DMS114 treated with DMSO at 0.1 percent for 48 hours (cell line): ENCODE measurements around the gene BABAM2.
"Not testable (repeated sequence)": the region's sequence is repeated elsewhere in the genome, so short reads cannot be mapped to it uniquely, and the experiment has no call there.

ENCODE experiments used
- DNase-seq: peaks from one replicate; lab custom pipeline; 2025; ENCODE audit not compliant: unreplicated experiment; lab: John Stamatoyannopoulos, UW

Gene BABAM2

DNA sequence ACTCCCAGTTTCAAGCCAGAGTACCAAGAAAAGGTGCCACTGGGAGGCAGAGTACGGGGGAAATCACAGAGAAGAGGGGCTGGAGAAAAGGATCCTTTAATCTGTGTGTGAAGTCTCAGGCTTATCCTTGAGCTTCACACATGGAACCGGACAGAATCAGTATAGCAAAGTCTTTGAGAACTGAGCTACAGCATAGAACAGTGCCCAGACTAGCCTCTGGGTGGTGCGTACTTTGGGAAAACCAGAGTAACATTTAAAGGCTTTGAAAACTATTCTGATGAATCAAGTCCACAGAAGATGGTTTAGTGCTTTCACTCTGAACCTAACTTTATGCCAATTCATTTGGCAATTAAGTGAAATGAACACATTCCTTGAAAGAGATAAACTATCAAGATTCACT lies 83.1 kb downstream of the BABAM2 start:
- no peak for DNase-seq

GRCh38 chr2:27976308-27976707 lies 85.8 kb downstream of the BABAM2 start:
- DNase-seq = no peak

DNA sequence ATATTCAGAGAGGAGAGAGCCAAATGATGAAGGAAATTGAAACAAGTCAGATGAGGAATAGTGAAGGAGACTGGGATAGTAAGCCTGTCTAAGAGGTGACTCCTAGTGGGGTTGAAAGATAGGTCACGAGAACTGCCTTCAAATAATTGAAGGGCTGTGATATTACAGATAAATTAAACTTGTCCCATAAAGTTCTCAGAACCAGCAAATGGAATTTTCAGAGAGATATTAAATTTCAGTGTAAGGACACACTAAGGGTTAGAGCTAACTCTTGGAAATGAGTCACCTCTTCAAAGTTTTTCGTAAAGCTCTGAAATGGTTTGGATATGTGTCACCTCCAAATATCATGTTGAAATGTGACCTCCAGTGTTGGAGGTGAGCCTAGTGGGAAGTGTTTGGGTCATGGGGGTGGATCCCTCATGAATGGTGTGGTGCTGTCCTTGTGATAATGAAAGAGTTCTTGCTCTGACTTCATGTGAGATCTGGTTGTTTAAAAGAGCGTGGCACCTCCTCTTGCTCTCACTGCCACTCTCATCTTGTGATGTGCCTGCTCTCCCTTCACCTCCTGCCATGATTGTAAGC lies 87.3 kb downstream of the BABAM2 start:
- DNase-seq = no peak

- DNase-seq = not testable (repeated sequence)
Observed at GRCh38 chr2:27978761-27979160, 88.2 kb downstream of the BABAM2 start.

- DNase-seq = no peak
Observed at GRCh38 chr2:27980242-27980641, 89.7 kb downstream of the BABAM2 start.

- DNase-seq = no peak
Observed at GRCh38 chr2:27984153-27984552, 93.6 kb downstream of the BABAM2 start.

DNA sequence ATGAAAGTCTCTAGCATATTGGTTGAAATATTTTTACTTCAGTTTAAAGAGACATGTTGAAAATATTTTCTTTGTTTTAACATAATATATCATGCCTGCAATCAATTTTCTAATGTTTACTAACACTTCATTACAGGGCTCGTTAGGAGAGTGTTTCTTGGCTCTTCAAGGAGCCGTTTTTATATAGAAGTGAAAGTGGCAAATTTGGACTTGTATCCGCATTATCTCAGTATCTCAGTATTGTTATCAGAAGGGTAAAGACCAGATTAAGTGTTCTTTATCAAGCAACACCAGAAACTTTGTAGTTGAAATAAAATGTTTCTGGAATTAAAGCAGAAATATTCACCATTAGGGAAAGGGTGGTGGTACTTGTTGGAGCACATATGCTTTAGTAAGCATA lies 97.8 kb downstream of the BABAM2 start:
- DNase-seq = no peak

- no peak for DNase-seq
Observed at GRCh38 chr2:27988718-27989117, 98.2 kb downstream of the BABAM2 start.

DNA sequence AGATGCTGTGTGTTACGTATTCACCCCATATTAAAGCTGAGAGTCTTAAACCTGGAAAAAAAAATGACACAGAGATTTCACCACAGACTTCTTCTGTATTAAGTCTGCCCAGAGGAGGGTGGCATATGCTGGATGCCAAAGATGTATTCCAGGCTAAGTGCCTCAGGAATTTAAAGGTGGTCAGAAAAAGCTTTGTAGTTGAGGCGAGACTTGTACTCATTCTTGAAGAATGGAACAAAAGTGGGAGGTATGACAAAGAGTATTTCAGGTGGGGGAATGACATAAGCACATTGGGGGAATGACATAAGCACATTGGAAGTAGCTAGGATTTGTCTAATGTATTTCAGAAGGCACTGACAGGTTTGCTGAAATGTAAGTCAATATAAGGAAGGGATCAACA lies 98.6 kb downstream of the BABAM2 start:
- no peak for DNase-seq

DNA sequence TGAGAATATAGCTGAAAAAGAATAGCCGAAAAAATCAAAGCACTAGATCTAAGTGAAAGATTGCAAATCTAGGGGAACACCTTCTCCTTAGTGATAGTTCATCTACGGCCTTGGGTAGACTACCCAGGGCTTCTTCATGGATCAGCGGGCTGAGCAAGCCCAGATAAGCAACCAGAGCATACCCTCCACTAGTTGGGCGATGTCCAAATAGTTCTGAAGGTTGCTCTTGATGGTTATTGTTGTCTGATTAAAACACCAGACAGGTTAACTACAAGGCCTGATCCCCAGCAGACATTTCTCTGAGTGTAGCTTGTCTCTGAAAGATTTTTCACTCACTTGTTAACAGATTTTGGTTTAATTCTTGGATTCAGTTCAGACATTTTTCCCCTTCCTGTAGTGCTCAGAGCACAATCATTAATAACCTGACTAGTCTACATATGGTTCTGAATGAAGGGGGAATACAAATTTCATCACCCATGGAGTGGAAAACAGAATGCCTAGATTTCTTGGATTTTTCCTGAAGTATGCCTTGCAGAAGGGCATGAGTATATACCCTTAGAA lies 99.6 kb downstream of the BABAM2 start:
- no peak for DNase-seq

DNA sequence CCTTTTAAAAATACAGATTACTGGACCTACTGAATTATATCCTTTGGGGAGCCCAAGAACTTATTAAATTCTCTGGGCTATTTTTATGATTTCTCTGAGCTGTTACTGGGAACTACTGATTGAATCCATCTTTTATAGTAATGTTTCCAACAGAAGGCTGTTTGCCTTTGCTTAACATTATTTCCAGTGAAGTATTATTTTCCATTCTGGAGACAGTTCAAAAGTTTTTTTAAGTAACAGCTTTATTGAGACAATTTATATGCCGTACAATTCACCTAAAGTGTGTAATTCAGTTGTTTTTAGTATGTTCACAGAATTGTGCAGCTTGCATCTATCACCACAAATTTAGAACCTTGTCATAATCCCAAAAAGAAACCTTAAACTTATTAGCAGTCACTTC lies 100.6 kb downstream of the BABAM2 start:
- no peak for DNase-seq

DNA sequence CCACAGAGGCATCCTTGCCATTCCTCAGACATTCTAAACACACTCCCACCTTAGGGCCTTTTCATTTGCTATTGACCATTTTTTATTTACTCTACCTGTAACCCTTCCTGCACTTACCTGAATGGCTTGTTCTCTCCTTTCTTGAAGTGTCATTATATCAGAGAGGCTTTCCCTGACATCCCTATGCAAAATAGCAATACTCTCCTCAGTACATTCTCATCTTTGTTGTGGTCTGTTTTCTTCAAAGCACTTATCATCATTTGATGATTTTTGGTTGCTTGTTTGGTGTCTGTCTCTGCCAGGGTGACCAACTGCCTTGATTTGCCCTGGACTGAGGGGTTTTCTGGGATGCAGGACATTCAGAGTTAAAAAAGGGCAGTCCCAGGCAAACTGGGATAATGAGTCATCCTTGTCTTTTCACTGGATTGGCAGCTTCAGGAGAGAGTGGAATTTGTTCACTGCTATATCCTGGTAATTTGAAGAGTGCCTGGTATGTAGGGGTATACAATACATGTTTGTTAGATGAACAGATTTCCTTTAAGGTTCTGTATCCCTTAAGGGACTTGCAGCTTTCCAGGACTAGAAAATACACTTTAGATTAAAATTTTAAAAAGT lies 102.4 kb downstream of the BABAM2 start:
- no peak for DNase-seq

GRCh38 chr2:27993402-27993787 lies 102.9 kb downstream of the BABAM2 start:
- no peak for DNase-seq

- DNase-seq = no peak
Observed at GRCh38 chr2:27993950-27994728, 103.6 kb downstream of the BABAM2 start.

- no peak for DNase-seq
Observed at GRCh38 chr2:27996156-27996922, 105.8 kb downstream of the BABAM2 start.

- DNase-seq = no peak
Observed at GRCh38 chr2:28000287-28000686, 109.8 kb downstream of the BABAM2 start.

- DNase-seq = no peak
Observed at GRCh38 chr2:28002181-28002580, 111.7 kb downstream of the BABAM2 start.

- no peak for DNase-seq
Observed at GRCh38 chr2:28004086-28004485, 113.6 kb downstream of the BABAM2 start.

- DNase-seq = no peak
Observed at GRCh38 chr2:28009732-28010131, 119.2 kb downstream of the BABAM2 start.

DNA sequence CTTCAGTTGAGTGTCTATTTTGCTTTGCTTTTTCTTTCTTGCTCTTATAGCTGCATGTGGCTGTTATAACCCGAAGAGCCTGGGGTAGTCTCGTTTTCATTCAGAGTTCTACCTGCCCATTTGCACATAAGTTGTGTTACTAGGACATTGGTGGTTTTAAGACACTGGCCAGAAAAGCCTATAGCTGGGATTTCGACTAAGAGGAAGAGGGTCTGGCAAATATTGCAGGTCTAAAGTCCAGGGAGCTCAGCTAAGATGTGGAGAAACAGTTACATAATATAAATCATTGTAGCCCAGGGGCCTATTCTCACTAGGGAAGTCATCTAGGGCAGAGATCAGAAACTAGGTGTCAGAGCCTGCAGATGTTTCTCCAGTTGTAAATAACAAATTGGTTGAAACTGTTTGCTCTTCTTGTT lies 120.8 kb downstream of the BABAM2 start:
- DNase-seq = no peak

GRCh38 chr2:28018474-28018873 lies 127.9 kb downstream of the BABAM2 start:
- not testable (repeated sequence) for DNase-seq
